Upper lobe of left lung (tissue), 6 donors: ENCODE data around the gene ZNF467. TPM values are rescaled to one million over a fixed set of nuclear protein-coding genes. Genes with fewer than 3 reads are reported as not detected.

ENCODE experiments used
- ATAC-seq, 2 donors: fragments of 200-7000 bp; cut with Tn5 transposase; one replicate each; pipeline ENCODE4 v1.9.1; 2022; ENCODE audit warnings: mild to moderate bottlenecking in 2 of 2, moderate library complexity in 2 of 2; ENCODE audit not compliant: low FRiP score in 2 of 2
- DNase-seq, 2 donors: peaks; one replicate each; pipeline ENCODE4 v3.0.0-alpha.2; 2019 to 2020
- H3K27ac ChIP-seq, 4 donors: fragments of 200-600 bp; sonication (generic); one replicate each; pipeline ENCODE4 v1.5.1; 2016 to 2019
- H3K27me3 ChIP-seq, 4 donors: fragments of 200-600 bp; sonication (generic); one replicate each; pipeline ENCODE4 v1.5.1; 2017 to 2019
- H3K36me3 ChIP-seq, 4 donors: fragments of 200-600 bp; sonication (generic); one replicate each; pipeline ENCODE4 v1.5.1; 2016 to 2019
- H3K4me1 ChIP-seq, 4 donors: fragments of 200-600 bp; sonication (generic); one replicate each; pipeline ENCODE4 v1.5.1; 2018 to 2019
- H3K4me3 ChIP-seq, 4 donors: fragments of 200-600 bp; sonication (generic); one replicate each; pipeline ENCODE4 v1.5.1; 2017 to 2019; ENCODE audit warnings: mild to moderate bottlenecking in 2 of 4, moderate library complexity in 1 of 4
- H3K9me3 ChIP-seq, 4 donors: fragments of 200-600 bp; sonication (generic); one replicate each; pipeline ENCODE4 v1.5.1; 2018 to 2019
- EP300 ChIP-seq, 4 donors: sonication (generic); formaldehyde crosslinking; IDR thresholded peaks; one replicate each; pipeline ENCODE4 v1.5.1; 2017; ENCODE audit warnings: antibody characterized with exemption in 4 of 4, control low read depth in 2 of 4
- POLR2A ChIP-seq, 4 donors: fragments of 450-650 bp; IDR thresholded peaks; one replicate each; pipeline ENCODE4 v1.5.1; 2016 to 2017; ENCODE audit warnings: antibody characterized with exemption in 4 of 4, mild to moderate bottlenecking in 2 of 4
- POLR2AphosphoS5 ChIP-seq, 2 donors: sonication (generic); formaldehyde crosslinking; IDR thresholded peaks; one replicate each; pipeline ENCODE4 v1.5.1; 2017; ENCODE audit warnings: antibody characterized with exemption in 2 of 2
- WGBS, 2 donors: methylation state at CpG; one replicate each; pipeline ENCODE4 v1.1.5; 2017 to 2018; 5-methylcytosine and 5-hydroxymethylcytosine counted together
- total RNA-seq, 6 donors: library from RNA; depleted of rRNA in 4 of 6; stranded (reverse); fragments of >200 nt in 4 of 6; gene quantifications; one replicate each; pipeline versions ENCODE4 v1.1.0 to v1.2.1, GENCODE V29; 2016 to 2021
- TF ChIP-seq, protein P1 (sequence below), 6 experiments: fragments of 450-650 bp in 4 of 6; fragments of 200-600 bp in 2 of 6; sonication (generic) in 2 of 6; IDR thresholded peaks; one replicate each; pipeline ENCODE4 v1.5.1; 2016 to 2019; ENCODE audit warnings: antibody characterized with exemption in 6 of 6
- donor health status: DM: no; HTN: no; CAD: no; lungs with moderate emphysema.
- donor health status: DM: no; HTN: yes; CAD: no; lungs with severe emphysema.

ZNF467 gene
- total RNA-seq, 6 donors from 2014 or later = 8.2 to 41.2 (median 17.4) TPM

DNA sequence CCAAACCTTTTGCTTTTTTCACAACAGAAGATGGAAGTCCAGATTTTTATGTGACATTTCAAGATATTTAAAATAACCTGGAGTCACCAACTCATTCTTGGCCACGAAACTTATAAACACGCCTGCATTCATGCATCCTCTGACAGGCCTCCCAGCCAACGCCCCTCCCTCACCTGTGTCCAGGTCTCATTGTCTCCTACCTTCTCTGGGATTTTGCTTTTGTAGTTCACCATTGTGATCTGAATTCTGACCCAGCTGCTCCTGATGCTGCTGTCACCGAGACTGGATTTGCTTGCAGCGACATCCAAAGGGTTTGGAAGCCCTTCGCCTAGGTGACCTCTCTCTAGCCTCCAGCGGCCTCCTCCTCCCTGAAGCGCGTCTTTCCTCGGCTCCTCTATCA lies 10.8 kb downstream of the ZNF467 start:
- no peaks in the 10 kb centered on the region for H3K9me3 ChIP-seq
- ATAC-seq (no peak), DNase-seq (no peak)
- H3K27ac ChIP-seq = no peak overlapping the region
- H3K4me1 ChIP-seq = no peaks in the 10 kb centered on the region
- WGBS, 2 donors = 89 to 92% methylated on average over 10 of the region's 10 CpGs
- no peak overlapping the region for H3K4me3 ChIP-seq
- TF ChIP-seq, protein P1, sequence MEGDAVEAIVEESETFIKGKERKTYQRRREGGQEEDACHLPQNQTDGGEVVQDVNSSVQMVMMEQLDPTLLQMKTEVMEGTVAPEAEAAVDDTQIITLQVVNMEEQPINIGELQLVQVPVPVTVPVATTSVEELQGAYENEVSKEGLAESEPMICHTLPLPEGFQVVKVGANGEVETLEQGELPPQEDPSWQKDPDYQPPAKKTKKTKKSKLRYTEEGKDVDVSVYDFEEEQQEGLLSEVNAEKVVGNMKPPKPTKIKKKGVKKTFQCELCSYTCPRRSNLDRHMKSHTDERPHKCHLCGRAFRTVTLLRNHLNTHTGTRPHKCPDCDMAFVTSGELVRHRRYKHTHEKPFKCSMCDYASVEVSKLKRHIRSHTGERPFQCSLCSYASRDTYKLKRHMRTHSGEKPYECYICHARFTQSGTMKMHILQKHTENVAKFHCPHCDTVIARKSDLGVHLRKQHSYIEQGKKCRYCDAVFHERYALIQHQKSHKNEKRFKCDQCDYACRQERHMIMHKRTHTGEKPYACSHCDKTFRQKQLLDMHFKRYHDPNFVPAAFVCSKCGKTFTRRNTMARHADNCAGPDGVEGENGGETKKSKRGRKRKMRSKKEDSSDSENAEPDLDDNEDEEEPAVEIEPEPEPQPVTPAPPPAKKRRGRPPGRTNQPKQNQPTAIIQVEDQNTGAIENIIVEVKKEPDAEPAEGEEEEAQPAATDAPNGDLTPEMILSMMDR (IDR thresholded peaks at IDR 0.05) = no peak
- no peak for TF ChIP-seq POLR2A (IDR thresholded peaks at IDR 0.05)
- TF ChIP-seq EP300 (IDR thresholded peaks at IDR 0.05) = no peak
- TF ChIP-seq POLR2AphosphoS5 (IDR thresholded peaks at IDR 0.05) = no peak
- peaks cover 0 to 38% (median 18%) of the 10 kb centered on the region in 4 donors for H3K36me3 ChIP-seq
- H3K27me3 ChIP-seq = no peaks in the 10 kb centered on the region

DNA sequence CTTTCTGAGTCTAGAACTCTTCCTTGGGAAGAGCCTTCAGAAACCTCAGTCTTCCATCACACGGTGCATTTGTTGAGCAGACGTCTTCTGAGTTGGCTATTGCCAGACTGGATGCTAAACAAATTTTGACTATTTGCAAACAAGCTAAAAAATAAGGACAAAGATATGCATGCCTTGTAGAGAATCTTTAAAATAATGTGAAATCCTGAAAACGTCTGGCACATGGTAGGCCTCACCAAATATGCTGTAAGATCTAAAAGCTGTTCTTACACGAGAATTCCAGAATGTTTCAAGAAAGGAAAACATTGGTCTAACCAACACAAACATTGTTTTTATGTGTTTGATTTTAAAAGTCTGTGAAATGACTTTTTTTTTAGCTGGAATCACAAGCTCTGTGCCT lies 11.3 kb downstream of the ZNF467 start:
- Histone ChIP-seq H3K36me3 (peaks cover 0 to 34% (median 16%) of the 10 kb centered on the region in 4 donors), H3K27ac (no peak overlapping the region), H3K4me3 (no peak overlapping the region), H3K27me3 (no peaks in the 10 kb centered on the region), H3K4me1 (no peaks in the 10 kb centered on the region), H3K9me3 (no peaks in the 10 kb centered on the region)
- WGBS, 2 donors = 72 to 86% methylated on average over 4 of the region's 4 CpGs
- DNase-seq (no peak), ATAC-seq (no peak)
- TF ChIP-seq POLR2AphosphoS5 (IDR thresholded peaks at IDR 0.05) (no peak), POLR2A (IDR thresholded peaks at IDR 0.05) (no peak), EP300 (IDR thresholded peaks at IDR 0.05) (no peak)
- TF ChIP-seq, protein P1 (IDR thresholded peaks at IDR 0.05) = no peak

DNA sequence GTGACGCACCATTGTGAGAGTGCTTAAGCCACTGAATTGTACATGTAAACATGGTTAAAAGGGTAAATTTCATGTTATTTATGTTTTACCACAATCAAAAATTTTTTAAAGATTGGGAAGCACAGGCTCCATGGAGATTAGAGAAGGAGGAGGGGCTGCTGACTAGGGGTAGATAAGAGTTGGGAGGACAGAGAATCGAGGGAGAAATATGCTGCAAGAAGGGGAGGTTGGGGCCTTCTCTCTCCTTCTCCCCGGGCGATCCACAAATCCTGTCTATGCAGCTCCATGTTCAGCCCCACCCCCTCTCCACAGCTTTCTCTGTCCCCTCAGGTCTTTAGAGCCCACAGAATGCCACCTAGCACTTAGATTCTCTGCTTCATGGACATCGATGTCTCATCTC lies 12.1 kb downstream of the ZNF467 start:
- no peak overlapping the region for H3K27ac ChIP-seq
- no peak for DNase-seq
- no peaks in the 10 kb centered on the region for H3K9me3 ChIP-seq
- TF ChIP-seq POLR2A (IDR thresholded peaks at IDR 0.05) (no peak), POLR2AphosphoS5 (IDR thresholded peaks at IDR 0.05) (no peak), EP300 (IDR thresholded peaks at IDR 0.05) (no peak)
- TF ChIP-seq, protein P1 (IDR thresholded peaks at IDR 0.05) = no peak
- H3K36me3 ChIP-seq = peaks cover 0 to 27% (median 15%) of the 10 kb centered on the region in 4 donors
- no peaks in the 10 kb centered on the region for H3K4me1 ChIP-seq
- H3K4me3 ChIP-seq = no peak overlapping the region
- no peak for ATAC-seq
- 78 to 81% methylated on average over 5 of the region's 5 CpGs for WGBS, 2 donors
- no peaks in the 10 kb centered on the region for H3K27me3 ChIP-seq

- 84 to 89% methylated on average over 6 of the region's 6 CpGs for WGBS, 2 donors
- peaks cover 0 to 19% (median 10%) of the 10 kb centered on the region in 4 donors for H3K36me3 ChIP-seq
- H3K27me3 ChIP-seq = no peaks in the 10 kb centered on the region
- no peaks in the 10 kb centered on the region for H3K9me3 ChIP-seq
- no peak overlapping the region for H3K27ac ChIP-seq
- H3K4me1 ChIP-seq = no peaks in the 10 kb centered on the region
- no peak for ATAC-seq
- no peak overlapping the region for H3K4me3 ChIP-seq
- no peak for DNase-seq
- TF ChIP-seq EP300 (IDR thresholded peaks at IDR 0.05) (no peak), POLR2A (IDR thresholded peaks at IDR 0.05) (no peak), POLR2AphosphoS5 (IDR thresholded peaks at IDR 0.05) (no peak)
- TF ChIP-seq, protein P1 (IDR thresholded peaks at IDR 0.05) = no peak
These were observed 12.8 kb downstream of the ZNF467 start for GRCh38 chr7:149760538-149760937.

DNA sequence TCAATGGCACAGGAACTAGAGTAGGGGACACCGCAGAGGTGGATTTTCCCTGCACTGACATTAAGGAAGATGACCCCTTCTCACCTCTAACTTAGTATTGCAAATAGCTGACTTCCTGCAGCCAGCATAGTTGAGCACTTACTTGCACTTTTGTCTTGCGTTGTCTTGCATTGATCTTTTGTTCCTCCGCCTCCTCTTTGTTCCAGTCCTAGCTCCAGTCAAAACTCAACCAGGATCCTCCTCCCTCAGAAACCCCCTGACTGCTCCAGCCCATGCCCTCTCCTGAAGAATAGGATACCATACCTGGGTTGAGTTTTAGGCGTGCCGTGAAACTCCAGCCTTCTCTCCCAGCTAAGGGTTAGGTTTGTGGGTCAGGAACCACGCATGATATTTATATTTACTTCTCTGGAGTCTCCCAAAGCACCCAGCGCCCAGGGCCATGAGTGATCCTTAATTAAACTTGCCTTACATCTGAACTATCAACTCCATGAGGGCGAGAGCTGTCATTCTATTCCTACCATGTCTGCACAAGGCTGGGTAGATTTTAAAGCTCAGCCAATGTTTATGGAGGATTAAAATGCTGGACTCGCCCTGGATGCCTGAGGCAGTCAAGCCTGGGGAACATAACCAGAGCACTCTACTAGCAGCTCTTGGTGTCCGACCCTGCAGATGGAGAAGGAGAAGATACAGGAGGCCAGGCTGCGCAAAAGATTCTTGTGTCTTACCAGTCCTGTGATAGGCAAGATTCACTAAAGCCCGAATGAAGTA lies 14.1 kb downstream of the ZNF467 start:
- no peak for ATAC-seq
- H3K27me3 ChIP-seq = no peaks in the 10 kb centered on the region
- no peaks in the 10 kb centered on the region for H3K4me1 ChIP-seq
- TF ChIP-seq, protein P1 (IDR thresholded peaks at IDR 0.05) = no peak
- TF ChIP-seq EP300 (IDR thresholded peaks at IDR 0.05) = no peak
- no peak for TF ChIP-seq POLR2A (IDR thresholded peaks at IDR 0.05)
- no peak for TF ChIP-seq POLR2AphosphoS5 (IDR thresholded peaks at IDR 0.05)
- H3K27ac ChIP-seq = no peak overlapping the region
- H3K36me3 ChIP-seq = peaks cover 0 to 6% (median 0%) of the 10 kb centered on the region in 4 donors
- H3K9me3 ChIP-seq = no peaks in the 10 kb centered on the region
- 80 to 89% methylated on average over 12 of the region's 12 CpGs for WGBS, 2 donors
- DNase-seq = no peak
- H3K4me3 ChIP-seq = no peak overlapping the region
